ENCODE results near the gene SPPL2C. TPM values are rescaled to one million over a fixed set of nuclear protein-coding genes. Genes with fewer than 3 reads are reported as not detected.

Gene SPPL2C
- total RNA-seq, 4 donors from 2014 or later = not detected

DNA sequence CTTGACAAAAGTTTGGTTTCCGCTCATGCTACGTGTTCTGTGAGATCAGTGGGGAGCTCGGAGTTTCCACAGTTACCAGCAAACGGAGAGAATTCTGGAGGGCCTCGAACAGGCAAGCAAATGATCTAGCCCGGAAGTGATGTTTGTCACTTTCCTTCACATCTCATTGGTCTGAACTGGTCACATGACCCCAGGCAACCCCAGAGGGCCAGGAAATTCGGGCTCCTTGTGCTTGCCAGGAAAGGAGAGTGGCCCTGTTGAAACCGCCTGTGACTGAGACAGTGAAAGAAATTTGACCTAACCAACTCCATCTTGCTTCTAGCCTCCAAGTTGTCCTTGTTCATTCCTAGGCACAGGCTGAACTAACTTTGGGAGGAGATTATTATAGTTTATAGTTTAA is 23.0 kb downstream of the SPPL2C start:
- Histone ChIP-seq H3K27ac (no peak overlapping the region), H3K9me3 (no peaks in the 10 kb centered on the region), H3K4me3 (no peak overlapping the region), H3K36me3 (no peaks in the 10 kb centered on the region), H3K27me3 (peaks cover 27% of the 10 kb centered on the region), H3K4me1 (no peaks in the 10 kb centered on the region)
- TF ChIP-seq, protein P1, sequence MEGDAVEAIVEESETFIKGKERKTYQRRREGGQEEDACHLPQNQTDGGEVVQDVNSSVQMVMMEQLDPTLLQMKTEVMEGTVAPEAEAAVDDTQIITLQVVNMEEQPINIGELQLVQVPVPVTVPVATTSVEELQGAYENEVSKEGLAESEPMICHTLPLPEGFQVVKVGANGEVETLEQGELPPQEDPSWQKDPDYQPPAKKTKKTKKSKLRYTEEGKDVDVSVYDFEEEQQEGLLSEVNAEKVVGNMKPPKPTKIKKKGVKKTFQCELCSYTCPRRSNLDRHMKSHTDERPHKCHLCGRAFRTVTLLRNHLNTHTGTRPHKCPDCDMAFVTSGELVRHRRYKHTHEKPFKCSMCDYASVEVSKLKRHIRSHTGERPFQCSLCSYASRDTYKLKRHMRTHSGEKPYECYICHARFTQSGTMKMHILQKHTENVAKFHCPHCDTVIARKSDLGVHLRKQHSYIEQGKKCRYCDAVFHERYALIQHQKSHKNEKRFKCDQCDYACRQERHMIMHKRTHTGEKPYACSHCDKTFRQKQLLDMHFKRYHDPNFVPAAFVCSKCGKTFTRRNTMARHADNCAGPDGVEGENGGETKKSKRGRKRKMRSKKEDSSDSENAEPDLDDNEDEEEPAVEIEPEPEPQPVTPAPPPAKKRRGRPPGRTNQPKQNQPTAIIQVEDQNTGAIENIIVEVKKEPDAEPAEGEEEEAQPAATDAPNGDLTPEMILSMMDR (IDR thresholded peaks at IDR 0.05) = no peak
- no peak for TF ChIP-seq POLR2A (IDR thresholded peaks at IDR 0.05)
- WGBS = 83% methylated on average over 8 of the region's 8 CpGs
- DNase-seq (ENCODE audit: low spot score in 2 of 2) = no peak

DNA sequence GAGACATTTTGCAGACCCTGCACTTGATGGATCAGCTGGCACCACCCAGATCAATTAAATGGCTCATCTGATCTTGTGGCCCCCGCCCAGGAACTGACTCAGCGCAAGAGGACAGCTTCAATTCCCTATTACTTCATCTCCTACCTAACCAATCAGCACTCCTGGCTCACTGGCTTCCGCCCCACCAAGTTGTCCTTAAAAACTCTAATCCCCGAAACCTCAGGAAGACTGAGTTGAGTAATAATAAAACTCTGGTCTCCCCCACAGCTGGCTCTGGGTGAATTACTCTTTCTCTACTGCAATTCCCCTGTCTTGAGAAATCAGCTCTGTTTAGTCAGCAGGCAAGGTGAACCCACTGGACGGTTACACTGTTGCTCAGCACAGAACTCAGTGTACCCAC is 23.6 kb downstream of the SPPL2C start:
- H3K36me3 ChIP-seq = no peaks in the 10 kb centered on the region
- no peak overlapping the region for H3K27ac ChIP-seq
- WGBS = 78% methylated on average over 5 of the region's 5 CpGs
- DNase-seq (ENCODE audit: low spot score in 2 of 2) = no peak
- no peaks in the 10 kb centered on the region for H3K9me3 ChIP-seq
- H3K27me3 ChIP-seq = peaks cover 24% of the 10 kb centered on the region
- TF ChIP-seq EP300 (IDR thresholded peaks at IDR 0.05) (no peak), POLR2AphosphoS5 (IDR thresholded peaks at IDR 0.05) (no peak), POLR2A (IDR thresholded peaks at IDR 0.05) (no peak)
- TF ChIP-seq, protein P1 (IDR thresholded peaks at IDR 0.05) = no peak
- H3K4me1 ChIP-seq = no peaks in the 10 kb centered on the region
- no peak overlapping the region for H3K4me3 ChIP-seq

DNA sequence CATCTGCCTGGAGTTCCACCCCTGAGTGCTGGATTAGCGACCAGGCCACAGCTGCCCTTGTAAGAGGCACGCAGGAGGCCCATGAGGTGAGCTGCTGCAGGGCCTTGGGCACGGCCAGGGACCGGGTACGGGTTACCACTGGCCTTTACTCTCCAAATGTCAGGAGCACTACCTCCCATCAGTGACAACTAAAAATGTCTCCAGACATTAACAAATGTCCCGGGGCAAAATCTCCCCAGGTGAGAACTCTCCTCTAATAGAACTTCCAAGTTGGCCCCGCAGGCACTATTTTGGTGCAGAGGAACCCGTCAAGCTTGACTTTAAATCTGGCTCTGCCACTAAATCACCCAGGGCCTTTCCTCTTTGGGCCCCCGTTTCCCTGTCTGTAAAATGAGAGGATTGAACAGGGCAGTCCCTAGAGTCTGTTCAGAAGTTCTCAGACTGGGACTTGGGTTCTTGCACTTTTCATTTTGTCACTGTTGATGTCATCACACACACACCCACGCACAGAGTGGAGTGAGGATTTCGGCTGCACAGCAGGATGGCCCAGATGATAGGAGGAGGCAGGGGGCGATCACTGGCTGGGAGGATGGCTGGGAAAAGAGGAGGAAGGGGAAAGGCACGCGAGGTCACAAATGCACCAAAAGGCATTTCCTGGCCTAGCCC is 25.1 kb downstream of the SPPL2C start:
- no peak overlapping the region for H3K4me3 ChIP-seq
- DNase-seq (ENCODE audit: low spot score in 2 of 2) = no peak
- TF ChIP-seq POLR2AphosphoS5 (IDR thresholded peaks at IDR 0.05) (no peak), POLR2A (IDR thresholded peaks at IDR 0.05) (no peak), EP300 (IDR thresholded peaks at IDR 0.05) (no peak)
- TF ChIP-seq, protein P1 (IDR thresholded peaks at IDR 0.05) = no peak
- 73% methylated on average over 14 of the region's 14 CpGs for WGBS
- no peak overlapping the region for H3K27ac ChIP-seq
- H3K4me1 ChIP-seq = no peaks in the 10 kb centered on the region
- no peaks in the 10 kb centered on the region for H3K9me3 ChIP-seq
- peaks cover 13% of the 10 kb centered on the region for H3K27me3 ChIP-seq
- no peaks in the 10 kb centered on the region for H3K36me3 ChIP-seq

DNA sequence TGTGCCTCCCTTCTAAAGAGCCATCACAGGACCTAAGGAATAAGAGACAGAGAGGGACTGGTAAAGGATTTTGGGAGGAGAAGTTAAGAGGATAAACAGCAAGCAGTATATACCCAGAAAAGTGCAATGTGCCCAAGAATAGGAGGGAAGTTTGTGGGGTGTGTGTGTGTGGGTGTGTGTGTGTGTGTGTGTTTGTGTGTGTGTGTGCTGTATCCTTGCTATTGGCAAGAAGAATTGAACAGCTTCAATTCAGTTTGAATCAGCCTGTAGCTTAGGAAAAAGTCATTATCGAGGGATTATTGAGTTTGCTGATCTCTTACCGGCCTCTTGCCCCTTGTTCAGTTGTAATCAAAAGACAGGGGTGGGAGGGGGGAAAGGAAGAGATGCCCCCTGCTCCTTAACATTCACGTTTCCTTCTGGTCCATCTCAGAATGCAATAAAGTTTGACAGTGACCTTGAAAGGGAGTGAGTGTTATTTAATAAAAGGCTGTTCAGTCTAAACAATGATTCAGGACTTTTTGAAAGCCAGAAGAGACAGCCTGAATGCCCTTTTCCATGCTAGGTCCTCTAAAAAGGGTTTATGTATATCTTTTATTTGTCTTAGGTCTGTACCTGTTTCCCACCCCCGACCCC is 25.8 kb downstream of the SPPL2C start:
- DNase-seq (ENCODE audit: low spot score in 2 of 2) = no peak
- Histone ChIP-seq H3K4me3 (no peak overlapping the region), H3K27ac (no peak overlapping the region), H3K27me3 (peaks cover 7% of the 10 kb centered on the region), H3K4me1 (no peaks in the 10 kb centered on the region), H3K9me3 (no peaks in the 10 kb centered on the region), H3K36me3 (no peaks in the 10 kb centered on the region)
- WGBS = 64% methylated on average over 4 of the region's 4 CpGs
- TF ChIP-seq EP300 (IDR thresholded peaks at IDR 0.05) (no peak), POLR2AphosphoS5 (IDR thresholded peaks at IDR 0.05) (no peak), POLR2A (IDR thresholded peaks at IDR 0.05) (no peak)
- TF ChIP-seq, protein P1 (IDR thresholded peaks at IDR 0.05) = no peak

DNA sequence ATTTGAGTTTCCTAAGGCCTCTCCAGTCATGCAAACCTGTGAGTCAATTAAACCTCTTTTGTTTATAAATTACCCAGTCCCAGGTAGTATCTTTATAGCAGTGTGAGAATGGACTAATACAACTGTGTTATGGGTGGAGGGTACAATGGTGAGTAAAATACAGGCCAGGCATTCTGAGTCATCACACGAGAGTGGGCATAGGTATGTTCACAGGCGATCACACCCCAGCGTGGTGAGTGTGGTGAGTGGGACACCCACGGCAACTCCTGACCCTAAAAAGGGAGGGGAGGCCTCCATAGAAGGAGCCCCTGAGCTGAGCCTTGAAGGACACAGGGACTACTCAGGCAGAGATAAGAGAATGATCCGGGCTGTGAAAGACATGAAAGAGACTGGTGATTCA is 27.0 kb downstream of the SPPL2C start:
- 85% methylated on average over 5 of the region's 5 CpGs for WGBS
- Histone ChIP-seq H3K36me3 (no peaks in the 10 kb centered on the region), H3K9me3 (no peaks in the 10 kb centered on the region), H3K27ac (no peak overlapping the region), H3K27me3 (no peaks in the 10 kb centered on the region), H3K4me3 (no peak overlapping the region), H3K4me1 (no peaks in the 10 kb centered on the region)
- TF ChIP-seq POLR2AphosphoS5 (IDR thresholded peaks at IDR 0.05) (no peak), POLR2A (IDR thresholded peaks at IDR 0.05) (no peak), EP300 (IDR thresholded peaks at IDR 0.05) (no peak)
- TF ChIP-seq, protein P1 (IDR thresholded peaks at IDR 0.05) = no peak
- DNase-seq (ENCODE audit: low spot score in 2 of 2) = no peak
